NT2/D1 (cell line): ENCODE data around the gene NOX3.

Source experiments
- YY1 ChIP-seq: IDR thresholded peaks from 2 replicates; pipeline ENCODE4 v1.6.1; 2011; ENCODE audit not compliant: insufficient read length, insufficient read depth
- ZNF274 ChIP-seq: IDR thresholded peaks from 2 replicates; pipeline ENCODE4 v1.6.1; 2011; ENCODE audit warnings: mild to moderate bottlenecking, low read depth, low read length

GRCh38 chr6:155502393-155502792 lies 46.8 kb upstream of the NOX3 start:
- no peak for TF ChIP-seq YY1
- TF ChIP-seq ZNF274 = no peak
